ENCODE data around the gene RBM38. TPM values are rescaled to one million over a fixed set of nuclear protein-coding genes. Genes with fewer than 3 reads are reported as not detected.

RBM38 gene
- total RNA-seq, 4 donors from 2014 or later: 9.6 to 15.5 (median 12.8) TPM

GRCh38 chr20:57405236-57406016 lies 14.2 kb downstream of the RBM38 start:
- H3K27me3 ChIP-seq: no peaks in the 10 kb centered on the region
- H3K4me3 ChIP-seq: no peak overlapping the region
- peaks cover 0 to 14% (median 10%) of the 10 kb centered on the region in 4 donors for H3K4me1 ChIP-seq
- H3K27ac ChIP-seq: no peak overlapping the region
- no peak for TF ChIP-seq POLR2A (IDR thresholded peaks at IDR 0.05)
- no peak for TF ChIP-seq CTCF (IDR thresholded peaks at IDR 0.05)
- no peaks in the 10 kb centered on the region for H3K9me3 ChIP-seq
- H3K36me3 ChIP-seq: peaks cover 0 to 62% (median 0%) of the 10 kb centered on the region in 3 donors
- no peak for DNase-seq

- no peak overlapping the region for H3K27ac ChIP-seq
- TF ChIP-seq POLR2A (IDR thresholded peaks at IDR 0.05): no peak
- no peak for TF ChIP-seq CTCF (IDR thresholded peaks at IDR 0.05)
- peaks cover 0 to 50% (median 0%) of the 10 kb centered on the region in 3 donors for H3K36me3 ChIP-seq
- no peaks in the 10 kb centered on the region for H3K4me1 ChIP-seq
- H3K4me3 ChIP-seq: no peak overlapping the region
- DNase-seq: no peak
- H3K27me3 ChIP-seq: no peaks in the 10 kb centered on the region
- H3K9me3 ChIP-seq: no peaks in the 10 kb centered on the region
Observed at GRCh38 chr20:57407541-57407956, 16.4 kb downstream of the RBM38 start.

- peaks cover 0 to 44% (median 0%) of the 10 kb centered on the region in 3 donors for H3K36me3 ChIP-seq
- no peaks in the 10 kb centered on the region for H3K4me1 ChIP-seq
- H3K27me3 ChIP-seq: no peaks in the 10 kb centered on the region
- peak overlapping the region in 1 of 4 donors; percentile 1 for H3K27ac ChIP-seq
- TF ChIP-seq POLR2A (IDR thresholded peaks at IDR 0.05) (no peak), CTCF (IDR thresholded peaks at IDR 0.05) (no peak)
- no peak overlapping the region for H3K4me3 ChIP-seq
- no peaks in the 10 kb centered on the region for H3K9me3 ChIP-seq
- DNase-seq: no peak
Observed at GRCh38 chr20:57408131-57408530, 16.9 kb downstream of the RBM38 start.

- no peak overlapping the region for H3K4me3 ChIP-seq
- H3K27me3 ChIP-seq: no peaks in the 10 kb centered on the region
- H3K9me3 ChIP-seq: no peaks in the 10 kb centered on the region
- no peak for DNase-seq
- H3K36me3 ChIP-seq: peaks cover 0 to 39% (median 0%) of the 10 kb centered on the region in 3 donors
- peak overlapping the region in 1 of 4 donors; percentile 5 for H3K27ac ChIP-seq
- TF ChIP-seq POLR2A (IDR thresholded peaks at IDR 0.05) (no peak), CTCF (IDR thresholded peaks at IDR 0.05) (no peak)
- no peaks in the 10 kb centered on the region for H3K4me1 ChIP-seq
Observed at GRCh38 chr20:57408536-57409233, 17.5 kb downstream of the RBM38 start.

GRCh38 chr20:57409316-57409671 lies 18.1 kb downstream of the RBM38 start:
- Histone ChIP-seq H3K36me3 (peaks cover 0 to 33% (median 0%) of the 10 kb centered on the region in 3 donors), H3K4me3 (no peak overlapping the region), H3K27ac (peak overlapping the region in 1 of 4 donors; percentile 5), H3K4me1 (no peaks in the 10 kb centered on the region), H3K9me3 (no peaks in the 10 kb centered on the region), H3K27me3 (no peaks in the 10 kb centered on the region)
- no peak for DNase-seq
- no peak for TF ChIP-seq CTCF (IDR thresholded peaks at IDR 0.05)
- no peak for TF ChIP-seq POLR2A (IDR thresholded peaks at IDR 0.05)

Data from Peyer's patch (tissue), 4 donors.